Stimulated activated CD8-positive, alpha-beta memory T cell treated with anti-CD3 and anti-CD28 coated beads, Interleukin-7, amount 100 ng/mL, for 1 hour (primary cell): Measurements from ENCODE around the gene C19orf67.
"Not testable (repeated sequence)": the region's sequence is repeated elsewhere in the genome, so short reads cannot be mapped to it uniquely, and the experiment has no call there.

ENCODE experiments used
- DNase-seq, 2 donors: peaks; one replicate each; pipeline ENCODE4 v3.0.0-alpha.2; 2020; ENCODE audit warnings: low read depth in 2 of 2

The C19orf67 gene

DNA sequence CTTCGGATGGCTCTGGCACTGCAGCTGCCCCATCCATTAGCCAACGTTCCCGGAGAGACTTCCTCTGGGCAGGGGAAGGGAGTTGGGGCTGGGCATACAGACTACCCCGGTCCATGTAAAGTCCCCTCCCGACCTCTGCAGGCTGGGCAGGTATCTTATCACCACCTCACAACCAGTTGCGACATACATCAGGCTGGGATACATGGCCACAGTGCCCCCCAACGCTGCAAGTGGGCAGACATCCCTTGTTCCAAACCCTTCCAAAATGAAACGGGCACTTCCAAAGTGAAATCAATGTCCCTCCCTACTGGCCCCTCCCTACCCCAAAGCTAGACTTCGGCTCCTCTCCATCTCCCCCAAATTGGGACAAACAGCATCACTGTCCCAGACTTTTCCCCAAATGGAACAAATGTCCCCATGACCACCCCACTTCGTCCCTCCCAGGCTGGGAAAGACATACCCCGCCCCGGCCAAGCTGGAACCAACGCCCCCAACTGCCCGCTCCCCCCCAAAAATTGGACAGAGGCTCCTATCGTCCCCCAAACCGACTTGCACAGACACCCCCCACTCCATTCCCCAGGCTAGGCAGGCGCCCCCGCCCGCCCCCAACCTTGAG, 28.7 kb downstream of the C19orf67 start:
- DNase-seq = no peak

DNA sequence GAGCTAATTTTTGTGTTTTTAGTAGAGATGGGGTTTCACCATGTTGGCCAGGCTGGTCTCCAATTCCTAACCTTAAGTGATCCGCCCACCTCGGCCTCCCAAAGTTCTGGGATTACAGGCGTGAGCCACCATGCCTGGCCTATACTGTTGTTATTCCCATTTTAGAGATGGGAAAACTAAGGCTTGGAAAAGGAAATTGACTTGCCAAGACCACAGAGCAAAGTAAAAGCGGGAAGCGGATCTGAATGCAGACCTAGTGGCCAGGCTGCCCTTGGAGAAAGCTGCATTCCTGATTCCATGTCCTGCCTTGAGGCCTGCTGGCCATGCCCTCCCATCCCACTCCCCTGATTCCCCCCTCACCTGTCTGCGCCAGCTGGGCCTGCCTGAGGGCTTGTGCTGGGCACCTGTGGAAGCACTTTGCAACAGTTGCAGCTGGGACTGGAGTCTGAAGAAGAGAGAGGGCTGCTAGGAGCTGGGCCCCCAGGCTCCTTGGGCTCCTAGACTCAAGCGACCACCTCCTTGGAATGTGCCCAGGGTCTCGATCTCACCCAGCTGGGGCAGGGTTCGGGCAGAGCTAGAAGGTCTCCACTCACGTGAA, 29.4 kb downstream of the C19orf67 start:
- no peak for DNase-seq

DNA sequence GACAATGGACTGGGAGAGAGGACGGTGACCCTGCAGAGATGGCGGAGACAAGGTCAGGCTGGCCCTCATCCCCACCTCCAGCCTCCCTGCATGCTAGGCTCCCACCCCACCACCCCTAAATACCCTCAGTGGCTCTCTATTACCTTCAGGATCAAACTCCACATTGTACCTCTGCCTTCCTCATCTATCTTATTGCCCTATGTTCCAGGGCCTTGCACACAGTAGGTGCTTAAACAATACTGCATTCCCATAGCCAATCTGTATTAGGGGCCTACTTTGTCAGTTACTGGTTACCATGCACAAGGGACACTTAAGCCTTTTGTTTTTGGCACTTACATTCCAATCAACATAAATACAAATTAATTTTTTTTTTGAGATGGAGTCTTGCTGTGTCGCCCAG, 30.2 kb downstream of the C19orf67 start:
- no peak for DNase-seq

DNA sequence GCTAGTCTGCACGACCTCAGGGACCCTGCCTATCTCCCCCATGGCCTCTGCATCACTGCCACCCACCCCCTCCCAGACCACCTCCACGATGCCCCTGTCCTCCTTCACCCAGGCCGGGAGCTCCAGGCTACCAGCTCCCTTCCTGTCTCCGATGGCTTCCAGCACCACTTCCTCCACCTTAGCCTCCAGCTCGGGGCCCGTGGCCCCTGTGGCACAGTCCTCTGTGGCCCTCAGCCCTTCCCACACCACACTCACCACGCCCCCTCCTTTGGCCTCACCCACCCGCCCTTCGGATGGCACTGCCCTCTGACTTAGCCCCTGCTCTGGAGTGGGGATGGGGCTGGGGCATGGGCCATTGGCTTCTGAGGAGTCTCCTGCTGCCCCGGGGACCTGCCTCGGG, 30.9 kb downstream of the C19orf67 start:
- DNase-seq = no peak

DNA sequence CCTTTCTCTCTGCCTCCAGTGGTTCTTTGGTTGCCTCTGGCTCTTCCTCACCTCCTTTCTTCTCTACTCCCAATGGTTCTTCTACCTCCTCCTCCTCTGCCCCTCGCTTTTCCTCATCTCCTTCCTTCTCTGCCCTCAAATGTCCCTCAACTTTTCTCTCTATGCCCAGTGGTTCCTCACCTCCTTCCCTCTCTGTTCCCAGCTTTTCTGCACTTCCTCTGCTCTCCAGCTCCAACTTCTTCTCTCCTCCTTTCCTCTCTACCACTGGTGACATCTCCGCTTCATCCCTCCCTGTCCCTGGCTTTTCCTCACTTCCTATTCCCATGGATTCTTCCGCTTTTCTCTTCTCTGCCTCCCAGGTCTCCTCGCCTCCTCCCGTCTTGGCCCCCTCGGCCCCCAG, 31.5 kb downstream of the C19orf67 start:
- no peak for DNase-seq

DNA sequence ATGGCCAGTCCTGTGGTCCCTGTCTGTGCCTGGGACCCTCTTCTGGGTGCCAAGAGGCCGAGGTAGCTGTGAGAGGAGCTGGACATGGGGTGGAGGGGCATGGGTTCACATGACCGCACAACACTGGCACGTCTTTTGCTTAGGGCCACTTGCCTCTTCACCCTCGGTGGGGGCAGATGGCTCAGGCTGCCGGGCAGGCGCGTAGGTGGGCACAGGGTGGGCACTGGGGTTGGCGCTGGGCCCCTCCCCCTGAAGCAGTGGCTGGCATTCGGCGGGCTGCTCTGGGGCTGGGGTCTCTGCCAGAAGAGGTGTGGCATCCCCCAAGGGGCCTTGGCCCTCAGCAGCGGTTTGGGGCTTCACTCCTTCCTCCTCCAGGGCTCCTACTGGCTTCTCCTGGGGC, 32.1 kb downstream of the C19orf67 start:
- no peak for DNase-seq

DNA sequence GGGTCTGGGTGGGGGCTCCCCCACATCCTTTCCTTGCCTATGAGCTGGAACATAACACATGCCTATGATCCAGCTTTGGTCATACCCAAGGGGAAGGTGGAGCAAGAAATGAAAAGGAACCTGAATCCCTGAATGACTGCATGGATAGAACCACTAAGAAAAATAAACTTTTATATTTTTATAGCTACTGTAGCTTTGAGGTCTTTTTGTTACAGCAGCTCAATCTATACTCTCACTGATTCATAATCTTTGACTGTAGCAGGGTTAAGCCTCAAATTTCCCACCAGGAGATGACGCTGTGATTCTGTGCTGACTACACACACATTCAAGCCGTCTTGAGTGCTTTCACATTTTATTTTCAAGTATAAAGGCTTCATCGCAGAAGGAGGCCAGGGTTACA, 32.6 kb downstream of the C19orf67 start:
- DNase-seq = no peak

DNA sequence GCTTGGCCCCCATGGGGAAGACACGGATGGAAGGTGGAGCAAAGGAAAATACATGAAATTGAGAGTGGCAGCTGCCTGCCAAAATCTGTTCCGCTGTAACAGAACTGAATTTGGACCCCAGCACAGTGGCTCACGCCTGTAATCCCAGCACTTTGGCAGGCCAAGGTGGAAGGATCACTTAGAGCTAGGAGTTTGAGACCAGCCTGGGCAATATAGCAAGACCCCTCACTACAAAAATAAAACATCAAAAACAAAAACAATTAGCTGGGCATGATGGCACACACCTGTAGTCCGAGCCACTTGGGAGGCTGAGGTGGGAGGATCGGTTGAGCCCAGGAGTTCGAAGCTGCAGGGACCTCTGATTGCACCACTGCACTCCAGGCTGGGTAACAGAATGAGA, 33.1 kb downstream of the C19orf67 start:
- DNase-seq = no peak

DNA sequence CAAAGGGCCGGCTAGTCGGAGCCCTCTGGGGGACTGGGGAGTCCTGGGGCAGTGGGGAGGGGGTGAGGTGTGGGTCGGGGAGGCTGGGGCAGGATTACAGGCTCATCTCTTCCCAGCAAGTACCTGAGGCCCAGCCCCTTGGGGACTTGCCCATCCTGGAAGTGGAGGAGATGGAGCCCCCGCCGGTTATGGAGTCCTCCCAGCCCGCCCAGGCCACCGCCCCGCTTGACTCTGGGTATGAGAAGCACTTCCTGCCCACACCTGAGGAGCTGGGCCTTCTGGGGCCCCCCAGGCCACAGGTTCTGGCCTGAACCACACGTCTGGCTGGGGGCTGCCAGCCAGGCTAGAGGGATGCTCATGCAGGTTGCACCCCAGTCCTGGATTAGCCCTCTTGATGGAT, 33.6 kb downstream of the C19orf67 start:
- no peak for DNase-seq

DNA sequence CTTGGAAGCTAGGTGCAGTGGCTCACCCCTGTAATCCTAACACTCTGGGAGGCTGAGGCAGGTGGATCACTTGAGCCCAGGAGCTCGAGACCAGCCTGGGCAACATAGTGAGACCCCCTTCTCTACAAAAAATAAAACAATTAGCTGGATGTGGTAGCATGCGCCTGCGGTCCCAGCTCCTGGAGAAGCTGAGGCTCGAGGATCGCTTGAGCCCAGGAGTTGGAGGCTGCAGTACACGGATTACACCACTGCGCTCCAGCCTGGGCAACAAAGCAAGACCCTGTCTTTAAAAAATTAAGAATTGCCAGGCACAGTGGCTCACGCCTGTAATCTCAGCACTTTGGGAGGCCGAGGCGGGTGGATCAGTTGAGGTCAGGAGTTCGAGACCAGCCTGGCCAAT, 34.6 kb downstream of the C19orf67 start:
- DNase-seq = not testable (repeated sequence)

DNA sequence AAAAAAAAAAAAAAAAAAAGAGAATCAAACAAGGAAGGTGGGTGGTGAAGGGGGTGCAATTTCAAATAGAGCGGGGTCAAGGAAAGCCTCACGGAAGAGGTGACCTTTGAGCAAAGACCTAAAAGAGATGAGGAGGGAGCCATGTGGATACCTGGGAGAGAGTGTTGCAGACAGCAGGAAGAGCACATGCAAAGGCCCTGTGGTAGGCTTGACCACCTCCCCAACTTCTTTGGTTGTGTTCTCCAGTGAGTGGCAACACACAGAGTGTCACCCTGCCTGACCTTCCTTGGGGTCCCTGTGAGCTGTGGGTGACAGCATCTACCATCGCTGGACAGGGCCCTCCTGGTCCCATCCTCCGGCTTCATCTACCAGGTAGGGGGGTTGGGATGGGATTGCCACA, 35.1 kb downstream of the C19orf67 start:
- no peak for DNase-seq

DNA sequence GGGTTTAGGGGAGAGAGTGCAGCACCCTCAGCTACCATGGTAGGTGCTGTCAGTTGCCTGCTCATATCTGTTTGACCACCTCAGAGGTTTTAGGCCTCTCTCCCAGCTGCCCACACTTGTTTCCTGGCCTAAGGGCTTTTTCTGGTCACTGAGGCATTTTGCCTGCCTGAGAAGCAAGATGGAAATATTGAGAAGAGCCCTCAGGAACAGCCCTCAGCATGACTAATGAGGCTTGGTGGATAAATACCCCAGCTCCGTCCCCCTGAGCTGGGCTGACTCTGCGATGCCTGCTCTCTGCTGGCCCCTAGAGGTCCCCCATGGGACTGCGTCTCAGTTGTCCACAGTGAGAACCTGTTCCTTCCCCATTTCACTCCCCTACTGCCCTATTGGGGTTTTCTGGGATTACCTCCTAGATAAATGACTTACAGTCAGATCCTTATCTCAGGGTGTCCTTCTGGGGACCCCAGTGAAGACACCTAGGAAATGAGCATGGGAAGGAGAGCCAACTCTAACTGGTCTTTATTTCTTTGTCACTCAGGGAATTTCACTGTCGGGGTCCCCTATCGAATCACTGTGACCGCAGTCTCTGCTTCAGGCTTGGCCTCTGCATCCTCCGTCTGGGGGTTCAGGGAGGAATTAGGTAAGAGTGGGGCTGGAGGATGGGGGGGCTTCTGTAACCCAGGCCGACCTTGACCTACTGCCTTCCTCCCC, 37.0 kb downstream of the C19orf67 start:
- DNase-seq = peak; percentile 51 to 67

DNA sequence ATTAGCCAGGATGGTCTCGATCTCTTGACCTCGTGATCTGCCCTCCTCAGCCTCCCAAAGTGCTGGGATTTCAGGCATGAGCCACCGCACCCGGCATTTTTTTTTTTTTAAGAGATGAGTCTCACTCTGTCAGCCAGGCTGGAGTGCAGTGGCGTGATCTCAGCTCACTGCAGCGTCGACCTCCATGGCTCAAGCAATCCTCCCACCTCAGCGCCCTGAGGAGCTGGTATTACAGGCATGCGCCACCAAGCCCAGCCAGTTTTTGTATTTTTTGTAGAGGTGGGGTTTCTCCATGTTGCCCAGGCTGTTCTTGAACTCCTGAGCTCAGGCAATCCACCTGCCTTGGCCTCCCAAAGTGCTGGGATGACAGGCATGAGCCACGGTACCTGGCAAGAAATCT, 37.7 kb downstream of the C19orf67 start:
- not testable (repeated sequence) for DNase-seq

DNA sequence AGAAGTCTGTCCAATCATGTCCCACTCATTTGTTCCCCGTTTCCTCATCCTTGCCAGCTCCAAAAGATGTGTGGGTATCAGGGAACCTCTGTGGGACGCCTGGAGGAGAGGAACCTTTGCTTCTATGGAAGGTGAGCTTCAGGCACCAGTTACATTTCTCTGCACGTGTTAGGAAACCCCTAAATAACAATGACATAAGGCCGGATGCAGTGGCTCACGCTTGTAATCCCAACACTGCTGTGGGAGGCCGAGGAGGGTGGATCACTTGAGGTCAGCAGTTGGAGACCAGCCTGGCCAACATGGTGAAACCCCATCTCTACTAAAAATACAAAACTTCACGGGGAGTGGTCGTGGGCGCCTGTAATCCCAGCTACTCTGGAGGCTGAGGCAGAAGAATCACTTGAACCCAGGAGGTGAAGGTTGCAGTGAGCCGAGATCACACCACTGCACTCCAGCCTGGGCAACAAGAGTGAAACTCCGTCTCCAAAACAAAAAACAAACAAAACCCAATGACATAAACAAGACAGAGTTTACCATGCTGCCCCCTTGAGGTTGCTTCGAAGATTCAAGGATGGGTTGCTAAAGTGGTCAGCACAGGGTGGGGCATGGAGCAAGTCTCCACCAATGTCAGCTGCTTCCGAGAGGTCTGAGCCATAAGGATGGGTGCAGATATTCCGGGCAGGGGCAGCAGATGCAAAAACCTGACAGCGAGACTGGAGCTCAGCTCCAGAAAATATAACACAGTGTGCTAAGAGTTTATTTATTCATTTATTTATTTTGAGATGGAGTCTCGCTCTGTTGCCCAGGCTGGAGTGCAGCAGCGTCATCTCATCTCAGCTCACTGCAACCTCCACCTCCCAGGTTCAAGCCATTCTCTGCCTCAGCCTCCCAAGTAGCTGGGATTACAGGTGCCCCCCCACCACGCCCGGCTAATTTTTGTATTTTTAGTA, 42.6 kb downstream of the C19orf67 start:
- DNase-seq = not testable (repeated sequence)

DNA sequence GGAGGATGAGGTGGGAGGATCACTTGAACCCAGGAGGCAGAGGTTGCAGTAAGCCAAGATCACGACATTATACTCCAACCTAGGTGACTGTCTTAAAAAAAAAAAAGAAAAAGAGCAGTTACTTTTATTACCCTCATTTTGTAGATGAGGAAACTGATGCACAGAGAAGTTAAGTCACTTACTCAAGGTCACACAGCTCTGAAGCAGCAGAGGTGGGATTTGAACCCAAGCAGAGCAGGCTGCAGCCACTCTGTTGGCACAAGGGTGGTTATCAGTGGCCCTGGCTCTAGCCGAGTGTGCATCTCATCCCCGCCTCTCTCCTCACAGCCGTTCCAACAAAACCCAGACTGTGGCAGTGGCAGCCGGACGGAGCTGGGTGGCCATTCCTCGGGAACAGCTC, 46.4 kb downstream of the C19orf67 start:
- no peak for DNase-seq

DNA sequence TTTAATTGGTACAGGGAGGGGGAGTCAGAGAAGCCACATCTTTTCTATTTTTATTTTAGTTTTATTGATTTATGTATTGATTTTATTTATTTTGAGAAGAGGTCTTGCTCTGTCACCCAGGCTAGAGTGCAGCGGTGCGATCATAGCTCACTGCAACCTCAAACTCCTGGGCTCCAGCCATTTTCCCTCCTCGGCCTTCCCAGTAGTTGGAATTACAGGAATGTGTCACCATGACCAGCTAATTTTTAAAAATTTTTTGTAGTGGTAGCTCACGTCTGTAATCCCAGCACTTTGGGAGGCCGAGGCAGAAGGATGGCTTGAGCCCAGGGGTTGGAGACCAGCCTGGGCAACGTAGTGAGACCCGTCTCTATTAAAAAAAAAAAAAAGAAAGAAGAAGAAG, 49.9 kb downstream of the C19orf67 start:
- no peak for DNase-seq

DNA sequence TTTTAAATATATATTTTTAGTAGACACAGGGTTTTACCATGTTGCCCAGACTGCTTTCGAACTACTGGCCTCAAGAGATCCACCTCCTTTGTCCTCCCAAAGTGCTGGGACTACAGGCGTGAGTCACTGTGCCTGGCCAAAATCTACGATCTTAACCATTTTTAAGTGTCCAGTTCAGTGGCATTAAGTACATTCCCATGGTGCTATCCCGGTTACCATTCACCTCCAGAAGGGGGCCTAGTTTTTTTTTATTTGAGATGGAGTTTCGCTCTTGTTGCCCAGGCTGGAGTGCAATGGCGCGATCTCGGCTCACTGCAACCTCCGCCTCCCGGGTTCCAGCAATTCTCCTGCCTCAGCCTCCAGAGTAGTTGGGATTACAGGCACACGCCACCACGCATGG, 50.4 kb downstream of the C19orf67 start:
- DNase-seq = not testable (repeated sequence)

DNA sequence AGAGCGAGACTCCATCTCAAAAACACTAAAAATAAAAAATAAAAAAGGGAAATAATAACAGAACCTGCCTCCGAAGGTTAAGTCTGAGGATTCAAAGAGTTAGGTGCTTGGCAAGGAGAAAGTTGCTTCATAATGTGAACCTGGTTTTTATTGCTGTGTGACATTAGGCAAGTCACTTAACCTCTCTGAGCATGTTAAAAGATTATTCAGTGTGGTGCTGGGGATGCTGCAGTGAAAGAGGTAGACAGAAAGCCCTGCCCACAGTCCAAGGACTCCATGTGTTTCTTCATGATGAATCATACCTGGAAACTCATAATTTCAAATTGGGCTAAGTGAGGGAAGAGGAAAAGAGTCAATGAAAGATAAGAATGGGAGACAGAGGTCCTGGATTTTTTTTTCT, 51.6 kb downstream of the C19orf67 start:
- DNase-seq = no peak

DNA sequence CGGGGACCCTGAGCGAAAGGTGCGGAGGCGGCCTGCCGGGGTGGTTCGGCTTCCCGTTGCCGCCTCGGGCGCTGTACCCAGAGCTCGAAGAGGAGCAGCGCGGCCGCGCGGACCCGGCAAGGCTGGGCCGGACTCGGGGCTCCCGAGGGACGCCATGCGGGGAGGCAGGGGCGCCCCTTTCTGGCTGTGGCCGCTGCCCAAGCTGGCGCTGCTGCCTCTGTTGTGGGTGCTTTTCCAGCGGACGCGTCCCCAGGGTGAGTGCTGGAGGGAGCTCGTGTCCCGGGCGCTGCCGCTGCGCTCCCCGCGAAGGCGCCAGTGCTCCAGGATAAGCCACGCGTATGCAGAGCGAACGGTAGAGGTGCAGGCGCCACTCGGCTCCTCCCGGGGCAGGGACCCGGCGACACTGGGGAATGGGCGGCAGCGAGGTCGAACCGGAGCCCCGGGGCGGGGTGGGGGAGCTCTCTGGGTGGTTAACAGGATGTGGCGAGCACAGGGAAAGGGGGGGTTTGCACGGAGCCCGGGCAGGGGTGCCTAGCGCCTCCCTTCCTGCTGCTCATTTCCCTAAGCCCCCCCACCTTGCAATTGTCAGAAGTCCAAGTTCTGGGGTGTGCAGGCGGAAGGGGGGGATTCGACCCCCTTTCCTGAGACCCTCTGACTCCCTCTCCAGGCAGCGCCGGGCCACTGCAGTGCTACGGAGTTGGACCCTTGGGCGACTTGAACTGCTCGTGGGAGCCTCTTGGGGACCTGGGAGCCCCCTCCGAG, 53.7 kb downstream of the C19orf67 start, which contains the start of gene IL27RA:
IL27RA (plus strand) TSS at position 44 of the 762 bp plus-strand sequence; CDS start at position 155, 111 bp downstream.
- peak; percentile 54 to 57 for DNase-seq
